NB4 (cell line): ENCODE measurements around the gene KIF12.

Source experiments
- POLR2A ChIP-seq: IDR thresholded peaks from 2 replicates; pipeline ENCODE4 v1.6.1; 2011; ENCODE audit warnings: mild to moderate bottlenecking; ENCODE audit not compliant: insufficient read length; ENCODE audit errors: extremely low read depth
- TF ChIP-seq, protein P1 (sequence below): IDR thresholded peaks from one replicate; pipeline ENCODE4 v1.5.1; 2012; ENCODE audit warnings: low read depth, low read length

GRCh38 chr9:114114364-114114763, 15.3 kb upstream of the KIF12 start:
- no peak for TF ChIP-seq POLR2A
- TF ChIP-seq, protein P1, sequence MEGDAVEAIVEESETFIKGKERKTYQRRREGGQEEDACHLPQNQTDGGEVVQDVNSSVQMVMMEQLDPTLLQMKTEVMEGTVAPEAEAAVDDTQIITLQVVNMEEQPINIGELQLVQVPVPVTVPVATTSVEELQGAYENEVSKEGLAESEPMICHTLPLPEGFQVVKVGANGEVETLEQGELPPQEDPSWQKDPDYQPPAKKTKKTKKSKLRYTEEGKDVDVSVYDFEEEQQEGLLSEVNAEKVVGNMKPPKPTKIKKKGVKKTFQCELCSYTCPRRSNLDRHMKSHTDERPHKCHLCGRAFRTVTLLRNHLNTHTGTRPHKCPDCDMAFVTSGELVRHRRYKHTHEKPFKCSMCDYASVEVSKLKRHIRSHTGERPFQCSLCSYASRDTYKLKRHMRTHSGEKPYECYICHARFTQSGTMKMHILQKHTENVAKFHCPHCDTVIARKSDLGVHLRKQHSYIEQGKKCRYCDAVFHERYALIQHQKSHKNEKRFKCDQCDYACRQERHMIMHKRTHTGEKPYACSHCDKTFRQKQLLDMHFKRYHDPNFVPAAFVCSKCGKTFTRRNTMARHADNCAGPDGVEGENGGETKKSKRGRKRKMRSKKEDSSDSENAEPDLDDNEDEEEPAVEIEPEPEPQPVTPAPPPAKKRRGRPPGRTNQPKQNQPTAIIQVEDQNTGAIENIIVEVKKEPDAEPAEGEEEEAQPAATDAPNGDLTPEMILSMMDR: no peak
